Measurements from ENCODE around the gene F2RL2.

The F2RL2 gene

GRCh38 chr5:76582230-76583162, 40.7 kb downstream of the F2RL2 start:
- no peak for DNase-seq

GRCh38 chr5:76580981-76581380, 42.2 kb downstream of the F2RL2 start:
- DNase-seq: no peak

GRCh38 chr5:76579166-76579937, 43.9 kb downstream of the F2RL2 start:
- DNase-seq: no peak

GRCh38 chr5:76576996-76577395, 46.2 kb downstream of the F2RL2 start:
- no peak for DNase-seq

- no peak for DNase-seq
Measured at GRCh38 chr5:76576450-76576849, 46.8 kb downstream of the F2RL2 start.

GRCh38 chr5:76571559-76571958, 51.6 kb downstream of the F2RL2 start:
- no peak for DNase-seq

- no peak for DNase-seq
Measured at GRCh38 chr5:76570153-76570552, 53.0 kb downstream of the F2RL2 start.

Data from SHP77 (cell line).